Measurements from ENCODE around the gene RAMP2. TPM values are rescaled to one million over a fixed set of nuclear protein-coding genes. Genes with fewer than 3 reads are reported as not detected.

RAMP2 gene
- polyA plus RNA-seq, 2 of the 4 experiments (the other 2 are of a cell fraction), result 0.49 to 0.87 TPM

DNA sequence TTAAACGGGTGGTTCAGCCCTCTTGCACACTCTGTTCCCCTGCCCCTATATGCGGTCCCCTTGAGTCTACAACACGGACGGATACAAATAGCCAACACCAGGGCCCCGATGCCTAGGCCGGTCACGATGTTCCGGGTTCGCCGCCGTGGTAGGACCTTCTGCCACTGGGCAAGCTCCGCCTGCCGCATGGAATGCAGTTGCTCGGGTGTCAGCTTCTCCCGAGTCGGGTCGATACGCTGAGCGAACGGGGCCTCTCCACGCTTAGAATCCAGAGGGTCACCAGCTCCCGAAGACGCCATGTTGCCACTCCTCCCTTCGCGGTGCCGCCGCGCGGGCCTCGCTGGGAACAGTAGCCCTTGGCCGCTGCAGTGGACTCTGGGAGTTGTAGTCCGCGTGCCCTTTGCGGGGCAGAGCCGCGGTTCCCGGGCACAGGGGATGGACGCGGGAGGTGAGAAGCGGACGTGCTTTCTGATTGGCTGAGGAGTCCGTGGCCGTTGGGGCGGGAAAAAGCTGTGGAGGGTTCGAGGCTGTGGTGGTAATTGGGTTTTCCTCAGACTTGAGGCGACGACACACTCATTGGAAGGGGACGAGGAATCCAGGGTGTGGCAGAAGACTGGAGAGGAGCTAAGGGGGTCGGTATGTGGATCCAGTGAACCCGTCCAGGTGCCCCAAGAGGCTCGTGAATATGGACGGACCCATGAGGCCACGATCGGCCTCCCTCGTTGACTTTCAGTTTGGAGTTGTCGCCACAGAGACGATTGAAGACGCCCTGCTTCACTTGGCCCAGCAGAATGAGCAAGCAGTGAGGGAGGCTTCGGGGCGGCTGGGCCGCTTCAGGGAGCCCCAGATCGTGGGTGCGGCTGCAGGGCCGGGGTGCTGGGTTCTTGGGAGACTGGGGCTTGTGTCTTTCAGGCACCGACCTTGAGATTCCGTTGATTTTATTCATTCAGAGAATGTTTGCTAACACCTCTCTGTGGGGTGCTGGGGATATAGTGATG, 37.7 kb downstream of the RAMP2 start, which contains the start of the genes CNTD1 and COA3 (continued):
- TF ChIP-seq HES2 (IDR thresholded peaks at IDR 0.05) (no peak), PBX3 (IDR thresholded peaks at IDR 0.05) (no peak), RARB (CRISPR knock-in tag; IDR thresholded peaks at IDR 0.05) (no peak), FOSB (CRISPR knock-in tag; IDR thresholded peaks at IDR 0.05) (no peak), FOXS1 (CRISPR knock-in tag; IDR thresholded peaks at IDR 0.05) (no peak), KDM5A (IDR thresholded peaks at IDR 0.05) (peak; percentile 90), TFCP2L1 (CRISPR knock-in tag; IDR thresholded peaks at IDR 0.05) (peak; percentile 61; the same call in 1 of the 2 replicates), MYC (IDR thresholded peaks at IDR 0.05; ENCODE audit: borderline replicate concordance, low read length) (no peak; the same call in 1 of the 2 replicates), RCOR1 (IDR thresholded peaks at IDR 0.05; ENCODE audit: low read depth, low read length) (no peak), CHD4 (IDR thresholded peaks at IDR 0.05; ENCODE audit: borderline replicate concordance) (no peak), POLR2AphosphoS2 (conservative IDR thresholded peaks at IDR 0.05; ENCODE audit: low read length) (no peak), TP53 (CRISPR knock-in tag; IDR thresholded peaks at IDR 0.05) (0 out of 2 replicates have a peak, but pooled peaks have one; percentile 10), ESRRA (IDR thresholded peaks at IDR 0.05; ENCODE audit: borderline replicate concordance, low read length) (no peak), REST (IDR thresholded peaks at IDR 0.05) (no peak), BCL3 (IDR thresholded peaks at IDR 0.05) (0 out of 3 replicates have a peak, but pooled peaks have one; percentile 39), HOXA7 (CRISPR knock-in tag; IDR thresholded peaks at IDR 0.05) (no peak), ZFP36 (IDR thresholded peaks at IDR 0.05; ENCODE audit: borderline replicate concordance, partially characterized antibody) (no peak), RFX5 (IDR thresholded peaks at IDR 0.05) (no peak)
- TF ChIP-seq, protein P1, sequence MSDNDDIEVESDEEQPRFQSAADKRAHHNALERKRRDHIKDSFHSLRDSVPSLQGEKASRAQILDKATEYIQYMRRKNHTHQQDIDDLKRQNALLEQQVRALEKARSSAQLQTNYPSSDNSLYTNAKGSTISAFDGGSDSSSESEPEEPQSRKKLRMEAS (IDR thresholded peaks at IDR 0.05), result peak; percentile 100
- TF ChIP-seq, protein P2, sequence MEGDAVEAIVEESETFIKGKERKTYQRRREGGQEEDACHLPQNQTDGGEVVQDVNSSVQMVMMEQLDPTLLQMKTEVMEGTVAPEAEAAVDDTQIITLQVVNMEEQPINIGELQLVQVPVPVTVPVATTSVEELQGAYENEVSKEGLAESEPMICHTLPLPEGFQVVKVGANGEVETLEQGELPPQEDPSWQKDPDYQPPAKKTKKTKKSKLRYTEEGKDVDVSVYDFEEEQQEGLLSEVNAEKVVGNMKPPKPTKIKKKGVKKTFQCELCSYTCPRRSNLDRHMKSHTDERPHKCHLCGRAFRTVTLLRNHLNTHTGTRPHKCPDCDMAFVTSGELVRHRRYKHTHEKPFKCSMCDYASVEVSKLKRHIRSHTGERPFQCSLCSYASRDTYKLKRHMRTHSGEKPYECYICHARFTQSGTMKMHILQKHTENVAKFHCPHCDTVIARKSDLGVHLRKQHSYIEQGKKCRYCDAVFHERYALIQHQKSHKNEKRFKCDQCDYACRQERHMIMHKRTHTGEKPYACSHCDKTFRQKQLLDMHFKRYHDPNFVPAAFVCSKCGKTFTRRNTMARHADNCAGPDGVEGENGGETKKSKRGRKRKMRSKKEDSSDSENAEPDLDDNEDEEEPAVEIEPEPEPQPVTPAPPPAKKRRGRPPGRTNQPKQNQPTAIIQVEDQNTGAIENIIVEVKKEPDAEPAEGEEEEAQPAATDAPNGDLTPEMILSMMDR (IDR thresholded peaks at IDR 0.05), result no peak

Data from A549 (cell line).